NB4 (cell line): ENCODE data around the gene UNC45B.

ENCODE experiments used
- DNase-seq: peaks from one replicate; pipeline ENCODE4 v3.0.0; 2010; ENCODE audit warnings: low read depth
- H3K4me3 ChIP-seq: one replicate; pipeline ENCODE4 v1.5.1; 2011; ENCODE audit warnings: mild to moderate bottlenecking, low read depth, low read length, moderate library complexity
- CTCF ChIP-seq: IDR thresholded peaks from one replicate; pipeline ENCODE4 v1.5.1; 2012; ENCODE audit warnings: low read depth, low read length
- MAX ChIP-seq: IDR thresholded peaks from 2 replicates; pipeline ENCODE4 v1.6.1; 2011; ENCODE audit warnings: low read depth, low read length
- MYC ChIP-seq: IDR thresholded peaks from 2 replicates; pipeline ENCODE4 v1.6.1; 2011; ENCODE audit warnings: low read depth, low read length
- POLR2A ChIP-seq: IDR thresholded peaks from 2 replicates; pipeline ENCODE4 v1.6.1; 2011; ENCODE audit warnings: mild to moderate bottlenecking; ENCODE audit not compliant: insufficient read length; ENCODE audit errors: extremely low read depth

Gene UNC45B

GRCh38 chr17:35183332-35183731 is 35.7 kb downstream of the UNC45B start:
- H3K4me3 ChIP-seq = no peak overlapping the region
- TF ChIP-seq CTCF (no peak), MYC (no peak)
- DNase-seq = peak; percentile 45

GRCh38 chr17:35184274-35184673 is 36.7 kb downstream of the UNC45B start:
- peak; percentile 25 for TF ChIP-seq CTCF
- TF ChIP-seq POLR2A = no peak
- DNase-seq = peak; percentile 27
- no peak overlapping the region for H3K4me3 ChIP-seq

GRCh38 chr17:35185849-35186248 is 38.2 kb downstream of the UNC45B start:
- H3K4me3 ChIP-seq = no peak overlapping the region
- no peak for TF ChIP-seq POLR2A
- no peak for TF ChIP-seq MYC
- DNase-seq = peak; percentile 58

- TF ChIP-seq POLR2A = no peak
- TF ChIP-seq MAX = no peak
- TF ChIP-seq CTCF = no peak
- no peak for TF ChIP-seq MYC
- DNase-seq = no peak
- H3K4me3 ChIP-seq = no peak overlapping the region
Measured at GRCh38 chr17:35187481-35187880, 39.9 kb downstream of the UNC45B start.

GRCh38 chr17:35188111-35188510 is 40.5 kb downstream of the UNC45B start:
- no peak overlapping the region for H3K4me3 ChIP-seq
- TF ChIP-seq CTCF = no peak
- no peak for TF ChIP-seq MAX
- TF ChIP-seq MYC = no peak
- TF ChIP-seq POLR2A = no peak
- no peak for DNase-seq

GRCh38 chr17:35189291-35189690 is 41.7 kb downstream of the UNC45B start:
- DNase-seq = peak; percentile 75
- TF ChIP-seq MYC (no peak), CTCF (no peak), POLR2A (no peak), MAX (no peak)
- H3K4me3 ChIP-seq = no peak overlapping the region
